Ascending aorta (tissue), 2 donors: Measurements from ENCODE around the gene TIE1. TPM values are rescaled to one million over a fixed set of nuclear protein-coding genes. Genes with fewer than 3 reads are reported as not detected.

ENCODE experiments used
- DNase-seq, 2 donors: peaks; one replicate each; pipeline ENCODE4 v3.0.0-alpha.2; 2019; ENCODE audit warnings: low spot score in 2 of 2
- H3K27ac ChIP-seq, 2 donors: fragments of 200-600 bp; sonication (generic); one replicate each; pipeline ENCODE4 v1.5.1; 2016 to 2017; ENCODE audit warnings: mild to moderate bottlenecking in 1 of 2
- H3K27me3 ChIP-seq: fragments of 200-600 bp; sonication (generic); one replicate; pipeline ENCODE4 v1.5.1; 2017
- H3K36me3 ChIP-seq, 2 donors: fragments of 200-600 bp; sonication (generic); one replicate each; pipeline ENCODE4 v1.5.1; 2016
- H3K4me1 ChIP-seq, 2 donors: fragments of 200-600 bp; sonication (generic); one replicate each; pipeline ENCODE4 v1.5.1; 2016 to 2017; ENCODE audit warnings: mild to moderate bottlenecking in 1 of 2
- H3K4me3 ChIP-seq, 2 donors: fragments of 200-600 bp; sonication (generic); one replicate each; pipeline ENCODE4 v1.5.1; 2016 to 2017; ENCODE audit warnings: mild to moderate bottlenecking in 1 of 2
- H3K9me3 ChIP-seq, 2 donors: fragments of 200-600 bp; sonication (generic); one replicate each; pipeline ENCODE4 v1.5.1; 2016
- CTCF ChIP-seq, 3 experiments: fragments of 200-600 bp in 2 of 3; fragments of 450-650 bp in 1 of 3; sonication (generic) in 2 of 3; IDR thresholded peaks; one replicate each; pipeline ENCODE4 v1.5.1; 2016 to 2019; ENCODE audit warnings: antibody characterized with exemption in 3 of 3, mild to moderate bottlenecking in 1 of 3, moderate library complexity in 1 of 3
- intact Hi-C: fragments of 100-400 bp; cut with DNase I; formaldehyde crosslinking; loops from one replicate; pipeline ENCODE4 v1.15.1; 2023
- total RNA-seq: library from RNA; depleted of rRNA; stranded (reverse); fragments of >200 nt; gene quantifications from one replicate; pipeline ENCODE4 v1.1.0, GENCODE V29; 2016

Gene TIE1
- total RNA-seq, result 120 TPM

GRCh38 chr1:43300378-43301094, at the start of gene TIE1:
TSS of gene TIE1 (plus strand) at chr1:43300982. CDS start at chr1:43301072, 90 bp downstream.
- no peak within 1 kb of the TSS for H3K4me3 ChIP-seq
- H3K27ac ChIP-seq, result no peak within 1 kb of the TSS
- no peak for TF ChIP-seq CTCF (IDR thresholded peaks at IDR 0.05)
- H3K36me3 ChIP-seq, result no peaks in the 10 kb centered on the region
- DNase-seq, result no peak
- intact Hi-C loops, result no loop called here
- peaks cover 0 to 12% of the 10 kb centered on the region in 2 donors for H3K4me1 ChIP-seq
- H3K9me3 ChIP-seq, result no peaks in the 10 kb centered on the region
- no peaks in the 10 kb centered on the region for H3K27me3 ChIP-seq

- Histone ChIP-seq H3K27ac (no peak overlapping the region), H3K27me3 (no peaks in the 10 kb centered on the region)
- intact Hi-C loops, result no loop called here
Measured at GRCh38 chr1:43251024-43251423, 49.8 kb upstream of the TIE1 start.

GRCh38 chr1:43252225-43252624, 48.6 kb upstream of the TIE1 start:
- Histone ChIP-seq H3K4me3 (no peak overlapping the region), H3K9me3 (no peaks in the 10 kb centered on the region), H3K4me1 (no peaks in the 10 kb centered on the region), H3K36me3 (no peaks in the 10 kb centered on the region), H3K27ac (no peak overlapping the region), H3K27me3 (no peaks in the 10 kb centered on the region)
- no peak for DNase-seq
- TF ChIP-seq CTCF (IDR thresholded peaks at IDR 0.05), result no peak
- intact Hi-C loops, result no loop called here

More at GRCh38 chr1:43251024-43251423, 49.8 kb upstream of the TIE1 start:
- H3K36me3 ChIP-seq, result no peaks in the 10 kb centered on the region
- H3K4me1 ChIP-seq, result no peaks in the 10 kb centered on the region
- TF ChIP-seq CTCF (IDR thresholded peaks at IDR 0.05), result no peak
- H3K4me3 ChIP-seq, result no peak overlapping the region
- no peaks in the 10 kb centered on the region for H3K9me3 ChIP-seq
- peak in 1 of 2 donors; percentile 13 for DNase-seq

DNA sequence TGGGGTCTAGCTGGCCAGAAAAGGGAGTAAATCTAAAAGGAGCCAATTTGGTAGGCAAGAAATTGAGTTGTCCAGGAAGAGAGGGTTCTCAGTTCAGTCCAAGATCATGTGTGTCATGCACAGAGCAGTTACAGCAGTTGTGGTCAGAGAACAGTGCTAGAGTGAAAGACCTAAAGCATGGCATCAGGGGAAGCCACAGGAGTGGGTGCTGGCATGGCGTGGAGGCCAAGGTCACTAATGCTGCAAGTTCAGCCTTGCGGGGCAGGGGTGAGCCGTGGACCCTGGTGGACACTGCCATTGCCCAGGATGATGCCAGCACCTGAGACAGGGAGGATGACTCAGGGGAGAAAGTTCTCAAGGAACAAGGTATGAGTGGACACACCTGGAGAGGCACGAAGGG, 47.6 kb upstream of the TIE1 start:
- Histone ChIP-seq H3K27me3 (no peaks in the 10 kb centered on the region), H3K4me1 (no peaks in the 10 kb centered on the region), H3K36me3 (no peaks in the 10 kb centered on the region), H3K27ac (no peak overlapping the region), H3K4me3 (no peak overlapping the region), H3K9me3 (no peaks in the 10 kb centered on the region)
- DNase-seq, result peak in 1 of 2 donors; percentile 44
- intact Hi-C loops, result no loop called here
- TF ChIP-seq CTCF (IDR thresholded peaks at IDR 0.05), result no peak

- intact Hi-C loops, result no loop called here
- peak in 1 of 2 donors; percentile 22 for DNase-seq
- H3K27ac ChIP-seq, result no peak overlapping the region
- no peaks in the 10 kb centered on the region for H3K4me1 ChIP-seq
- no peak for TF ChIP-seq CTCF (IDR thresholded peaks at IDR 0.05)
- H3K27me3 ChIP-seq, result no peaks in the 10 kb centered on the region
- no peaks in the 10 kb centered on the region for H3K36me3 ChIP-seq
- H3K9me3 ChIP-seq, result no peaks in the 10 kb centered on the region
- H3K4me3 ChIP-seq, result no peak overlapping the region
Measured at GRCh38 chr1:43253876-43254275, 46.9 kb upstream of the TIE1 start.
